Spleen (tissue), 11 donors: ENCODE results near the gene QRFP. TPM values are rescaled to one million over a fixed set of nuclear protein-coding genes. Genes with fewer than 3 reads are reported as not detected.

Experiments
- DNase-seq: peaks from one replicate; pipeline ENCODE4 v3.0.0-alpha.2; 2020
- H3K27ac ChIP-seq, 8 donors: fragments of 200-600 bp; sonication (generic) in 7 of 8; 1 replicate in 4 of 8; 2 replicates in 4 of 8; pipeline versions ENCODE4 v1.5.0 to v1.8.0; 2016 to 2021; ENCODE audit warnings: inconsistent platforms in 4 of 8, mild to moderate bottlenecking in 4 of 8, moderate library complexity in 1 of 8
- H3K27me3 ChIP-seq, 7 donors: fragments of 200-600 bp; sonication (generic) in 6 of 7; replicated peaks in 1 of 7; 1 replicate in 4 of 7; 2 replicates in 3 of 7; pipeline versions ENCODE4 v1.5.0 to v1.8.0; 2016 to 2021; ENCODE audit warnings: inconsistent platforms in 3 of 7, mild to moderate bottlenecking in 1 of 7
- H3K36me3 ChIP-seq, 6 donors: fragments of 200-600 bp; sonication (generic) in 5 of 6; 1 replicate in 4 of 6; 2 replicates in 2 of 6; pipeline versions ENCODE4 v1.5.0 to v1.8.0; 2016 to 2021; ENCODE audit warnings: inconsistent platforms in 2 of 6
- H3K4me1 ChIP-seq, 6 donors: fragments of 200-600 bp; sonication (generic) in 5 of 6; 1 replicate in 3 of 6; 2 replicates in 3 of 6; pipeline versions ENCODE4 v1.5.0 to v1.8.0; 2016 to 2021; ENCODE audit warnings: inconsistent platforms in 3 of 6
- H3K4me3 ChIP-seq, 8 donors: fragments of 200-600 bp; sonication (generic) in 7 of 8; 1 replicate in 4 of 8; 2 replicates in 4 of 8; pipeline versions ENCODE4 v1.5.0 to v1.8.0; 2016 to 2021; ENCODE audit warnings: inconsistent platforms in 4 of 8, mild to moderate bottlenecking in 4 of 8, moderate library complexity in 2 of 8
- H3K9me3 ChIP-seq, 8 donors: fragments of 200-600 bp; sonication (generic) in 7 of 8; 1 replicate in 4 of 8; 2 replicates in 4 of 8; pipeline versions ENCODE4 v1.5.0 to v1.8.0; 2016 to 2021; ENCODE audit warnings: inconsistent platforms in 4 of 8
- CTCF ChIP-seq, 11 experiments: fragments of 200-600 bp in 7 of 11; fragments of 450-650 bp in 4 of 11; sonication (generic) in 4 of 11; IDR thresholded peaks in 8 of 11; conservative IDR thresholded peaks in 3 of 11; 1 replicate in 7 of 11; 2 replicates in 4 of 11; pipeline versions ENCODE4 v1.4.0 to v1.8.0; 2016 to 2021; ENCODE audit warnings: antibody characterized with exemption in 11 of 11, inconsistent platforms in 4 of 11, mild to moderate bottlenecking in 1 of 11
- POLR2A ChIP-seq, 3 donors: fragments of 450-650 bp; IDR thresholded peaks; one replicate each; pipeline ENCODE4 v1.5.1; 2017; ENCODE audit warnings: antibody characterized with exemption in 3 of 3, mild to moderate bottlenecking in 1 of 3
- POLR2AphosphoS5 ChIP-seq, 3 donors: sonication (generic); formaldehyde crosslinking; IDR thresholded peaks; one replicate each; pipeline ENCODE4 v1.5.1; 2017; ENCODE audit warnings: antibody characterized with exemption in 3 of 3
- WGBS, 5 donors: extraction: QIAGEN DNeasy Blood & Tissue Kit in 3 of 5; methylation state at CpG; one replicate each; pipeline versions ENCODE4 v1.1.5 to v1.1.7; 2013 to 2018; 5-methylcytosine and 5-hydroxymethylcytosine counted together
- intact Hi-C: fragments of 100-400 bp; cut with DNase I; formaldehyde crosslinking; loops from one replicate; pipeline ENCODE4 v1.15.0; 2023; ENCODE audit warnings: low total_unique reads
- polyA plus RNA-seq, 3 donors: library from polyadenylated mRNA; stranded (reverse); fragments of 200-250 nt; gene quantifications; one replicate each; pipeline ENCODE4 v1.2.1, GENCODE V29; 2013
- total RNA-seq, 7 donors: library from RNA; depleted of rRNA in 3 of 7; stranded (reverse); fragments of >200 nt in 3 of 7; fragmentation: NEBNext Ultra II Directional in 4 of 7; extraction: Animal tissue kit (Norgen Biotek cat#: 25700) in 4 of 7; gene quantifications; one replicate each; pipeline versions ENCODE4 v1.1.0 to v1.2.1, GENCODE V29; 2016 to 2021
- donor health status: healthy with polysubstance abuse.
- donor health status: DM: no; HTN: no; CAD: no; lungs with moderate emphysema.
- donor health status: DM: no; HTN: no; CAD: no.
- donor health status: Bipolar disorder and iron deficiency.
- donor health status: healthy.
- donor health status: DM: no; HTN: no; CAD: no.
- donor health status: DM: yes; HTN: yes; CAD: no.

QRFP gene
- total and polyA plus RNA-seq, 10 donors = 0.13 to 0.16 TPM; not detected in 8

GRCh38 chr9:130901498-130902203 lies 5.0 kb upstream of the QRFP start:
- H3K27ac ChIP-seq = no peak overlapping the region
- H3K4me3 ChIP-seq = no peak overlapping the region
- intact Hi-C loops = no loop called here
- no peaks in the 10 kb centered on the region for H3K4me1 ChIP-seq
- TF ChIP-seq POLR2A (IDR thresholded peaks at IDR 0.05) = no peak
- TF ChIP-seq CTCF (IDR thresholded peaks at IDR 0.05 in 8 of 11, conservative IDR thresholded peaks at IDR 0.05 in 3 of 11) = no peak
- no peak for TF ChIP-seq POLR2AphosphoS5 (IDR thresholded peaks at IDR 0.05)
- H3K27me3 ChIP-seq = peaks cover 0 to 80% (median 25%) of the 10 kb centered on the region in 7 donors
- no peaks in the 10 kb centered on the region for H3K36me3 ChIP-seq
- no peaks in the 10 kb centered on the region for H3K9me3 ChIP-seq
- WGBS, 5 donors = 66 to 92% (median 87%) methylated on average over 2 to 17 of the region's 17 CpGs
- no peak for DNase-seq

- Histone ChIP-seq H3K9me3 (no peaks in the 10 kb centered on the region), H3K4me3 (no peak overlapping the region), H3K27ac (no peak overlapping the region), H3K27me3 (peaks cover 0 to 73% (median 25%) of the 10 kb centered on the region in 7 donors), H3K4me1 (no peaks in the 10 kb centered on the region), H3K36me3 (no peaks in the 10 kb centered on the region)
- DNase-seq = no peak
- intact Hi-C loops = no loop called here
- WGBS, 5 donors = 70 to 80% (median 74%) methylated on average over 11 to 17 of the region's 17 CpGs
- no peak for TF ChIP-seq POLR2A (IDR thresholded peaks at IDR 0.05)
- no peak for TF ChIP-seq POLR2AphosphoS5 (IDR thresholded peaks at IDR 0.05)
- TF ChIP-seq CTCF (IDR thresholded peaks at IDR 0.05 in 8 of 11, conservative IDR thresholded peaks at IDR 0.05 in 3 of 11) = no peak
These were observed 4.3 kb upstream of the QRFP start for GRCh38 chr9:130900701-130901497.

GRCh38 chr9:130899051-130899748 lies 2.6 kb upstream of the QRFP start:
- no peak for TF ChIP-seq CTCF (IDR thresholded peaks at IDR 0.05 in 8 of 11, conservative IDR thresholded peaks at IDR 0.05 in 3 of 11)
- TF ChIP-seq POLR2A (IDR thresholded peaks at IDR 0.05) = no peak
- no peak for TF ChIP-seq POLR2AphosphoS5 (IDR thresholded peaks at IDR 0.05)
- Histone ChIP-seq H3K4me3 (no peak overlapping the region), H3K27me3 (peaks cover 0 to 61% (median 25%) of the 10 kb centered on the region in 7 donors), H3K27ac (no peak overlapping the region), H3K9me3 (no peaks in the 10 kb centered on the region), H3K4me1 (peaks cover 0 to 4% (median 0%) of the 10 kb centered on the region in 6 donors), H3K36me3 (no peaks in the 10 kb centered on the region)
- no peak for DNase-seq
- intact Hi-C loops = no loop called here
- WGBS, 5 donors = 73 to 79% (median 78%) methylated on average over 15 to 25 of the region's 25 CpGs
